C4-2B (cell line): ENCODE results near the gene TAS1R3.
A peak's percentile ranks its signal among the peaks of the same experiment; 100 is the strongest.

ENCODE experiments used
- H3K27ac ChIP-seq: fragments of 450-650 bp; 2 replicates; pipeline ENCODE4 v1.5.1; 2017
- ZFX ChIP-seq: fragments of 450-650 bp; IDR thresholded peaks from 2 replicates; pipeline ENCODE4 v1.6.1; 2017
- TF ChIP-seq, protein P1 (sequence below): fragments of 450-650 bp; conservative IDR thresholded peaks from 2 replicates; pipeline ENCODE4 v1.5.1; 2017; ENCODE audit warnings: mild to moderate bottlenecking

TAS1R3 gene

DNA sequence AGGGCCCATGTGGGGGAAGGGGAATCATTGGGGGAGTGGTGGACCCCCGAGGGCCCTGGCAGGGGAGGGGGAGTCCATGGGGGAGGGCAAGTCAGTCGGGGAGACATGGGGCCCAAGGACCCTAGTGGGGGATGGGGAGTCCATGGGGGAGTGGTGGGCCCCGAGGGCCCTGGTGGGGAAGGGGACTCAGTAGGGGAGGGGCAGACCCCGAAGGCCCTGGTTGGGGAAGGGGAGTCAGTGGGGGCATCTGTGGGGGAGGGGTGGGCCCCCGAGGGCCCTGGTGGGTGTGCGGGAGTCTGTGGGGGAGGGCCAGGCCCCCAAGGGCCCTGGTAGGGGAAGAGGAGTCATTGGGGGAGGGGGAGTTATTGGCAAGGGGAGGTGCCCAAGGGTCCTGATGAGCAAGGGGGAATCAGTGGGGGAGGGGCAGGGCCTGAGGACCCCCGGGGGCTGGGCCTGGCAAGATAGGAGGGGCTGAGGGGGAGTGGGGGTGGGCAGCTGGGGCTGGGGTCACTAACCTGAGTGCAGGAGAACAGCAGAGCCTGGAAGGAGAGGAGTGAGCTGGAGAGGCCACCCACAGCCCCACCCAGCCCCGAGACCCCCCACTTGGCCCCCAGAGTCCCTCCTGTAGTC, 25.2 kb downstream of the TAS1R3 start:
- TF ChIP-seq, protein P1, sequence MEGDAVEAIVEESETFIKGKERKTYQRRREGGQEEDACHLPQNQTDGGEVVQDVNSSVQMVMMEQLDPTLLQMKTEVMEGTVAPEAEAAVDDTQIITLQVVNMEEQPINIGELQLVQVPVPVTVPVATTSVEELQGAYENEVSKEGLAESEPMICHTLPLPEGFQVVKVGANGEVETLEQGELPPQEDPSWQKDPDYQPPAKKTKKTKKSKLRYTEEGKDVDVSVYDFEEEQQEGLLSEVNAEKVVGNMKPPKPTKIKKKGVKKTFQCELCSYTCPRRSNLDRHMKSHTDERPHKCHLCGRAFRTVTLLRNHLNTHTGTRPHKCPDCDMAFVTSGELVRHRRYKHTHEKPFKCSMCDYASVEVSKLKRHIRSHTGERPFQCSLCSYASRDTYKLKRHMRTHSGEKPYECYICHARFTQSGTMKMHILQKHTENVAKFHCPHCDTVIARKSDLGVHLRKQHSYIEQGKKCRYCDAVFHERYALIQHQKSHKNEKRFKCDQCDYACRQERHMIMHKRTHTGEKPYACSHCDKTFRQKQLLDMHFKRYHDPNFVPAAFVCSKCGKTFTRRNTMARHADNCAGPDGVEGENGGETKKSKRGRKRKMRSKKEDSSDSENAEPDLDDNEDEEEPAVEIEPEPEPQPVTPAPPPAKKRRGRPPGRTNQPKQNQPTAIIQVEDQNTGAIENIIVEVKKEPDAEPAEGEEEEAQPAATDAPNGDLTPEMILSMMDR, result no peak
- TF ChIP-seq ZFX, result no peak
- H3K27ac ChIP-seq, result peak overlapping the region; percentile 86

DNA sequence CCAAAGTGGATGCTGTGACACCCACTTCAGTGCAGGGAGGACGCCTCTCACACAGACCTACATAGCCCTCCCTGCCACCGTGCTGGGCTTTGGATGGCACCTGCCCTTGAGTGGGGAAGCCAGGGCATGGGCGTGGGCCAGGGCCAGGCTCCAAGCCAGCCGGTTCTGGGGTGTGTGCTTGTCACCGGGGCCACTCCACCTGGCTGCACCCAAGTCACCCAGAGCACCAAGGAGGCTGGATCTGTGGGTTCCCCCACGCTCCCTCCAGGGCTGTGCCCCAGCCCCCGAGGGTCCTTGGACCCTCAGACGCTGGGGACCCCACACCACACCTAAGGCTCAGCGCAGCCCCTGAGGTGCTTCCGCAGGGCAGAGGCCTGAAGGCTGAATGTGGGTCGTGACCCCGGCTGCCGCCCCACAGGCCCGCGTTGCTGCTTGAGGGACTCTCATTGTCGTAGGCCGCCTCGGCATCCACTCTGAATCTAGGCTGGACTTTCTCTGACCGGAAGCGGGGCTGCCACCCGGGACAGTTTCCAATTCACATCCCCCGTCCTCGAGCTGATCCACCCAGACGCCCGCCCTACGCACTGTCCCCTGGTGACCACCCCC, 25.8 kb downstream of the TAS1R3 start:
- no peak overlapping the region for H3K27ac ChIP-seq
- TF ChIP-seq ZFX, result no peak
- TF ChIP-seq, protein P1, result no peak

DNA sequence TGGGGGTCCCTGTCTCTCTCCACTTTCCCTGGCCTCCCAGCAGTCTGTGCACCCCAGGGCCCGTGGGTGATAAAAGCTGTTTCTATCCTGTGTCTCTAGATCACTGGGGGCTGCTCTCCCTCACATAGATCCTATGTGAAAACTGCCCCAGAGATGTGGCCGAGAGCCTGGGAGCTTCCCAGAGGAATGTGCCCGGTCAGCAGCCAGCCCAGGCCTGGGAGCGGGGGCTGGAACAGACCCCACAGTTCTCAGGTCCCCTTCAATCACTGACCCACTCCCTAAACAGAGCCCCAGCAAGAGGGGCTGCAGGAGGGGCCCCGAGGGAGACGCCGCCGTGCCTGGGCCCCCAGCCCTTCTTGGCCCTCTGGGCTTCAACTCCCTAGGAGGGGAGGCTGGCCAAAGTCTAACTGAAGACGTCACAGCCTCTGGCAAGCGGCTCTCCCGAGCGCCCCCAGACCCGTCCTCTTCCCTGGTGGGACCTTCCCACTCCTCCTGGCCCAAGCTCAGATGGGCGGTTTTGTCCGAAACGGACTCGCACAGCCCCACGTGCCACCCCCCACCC, 26.9 kb downstream of the TAS1R3 start:
- peak overlapping the region; percentile 11; the same call in 1 of the 2 replicates for H3K27ac ChIP-seq
- TF ChIP-seq, protein P1, result no peak
- TF ChIP-seq ZFX, result no peak

DNA sequence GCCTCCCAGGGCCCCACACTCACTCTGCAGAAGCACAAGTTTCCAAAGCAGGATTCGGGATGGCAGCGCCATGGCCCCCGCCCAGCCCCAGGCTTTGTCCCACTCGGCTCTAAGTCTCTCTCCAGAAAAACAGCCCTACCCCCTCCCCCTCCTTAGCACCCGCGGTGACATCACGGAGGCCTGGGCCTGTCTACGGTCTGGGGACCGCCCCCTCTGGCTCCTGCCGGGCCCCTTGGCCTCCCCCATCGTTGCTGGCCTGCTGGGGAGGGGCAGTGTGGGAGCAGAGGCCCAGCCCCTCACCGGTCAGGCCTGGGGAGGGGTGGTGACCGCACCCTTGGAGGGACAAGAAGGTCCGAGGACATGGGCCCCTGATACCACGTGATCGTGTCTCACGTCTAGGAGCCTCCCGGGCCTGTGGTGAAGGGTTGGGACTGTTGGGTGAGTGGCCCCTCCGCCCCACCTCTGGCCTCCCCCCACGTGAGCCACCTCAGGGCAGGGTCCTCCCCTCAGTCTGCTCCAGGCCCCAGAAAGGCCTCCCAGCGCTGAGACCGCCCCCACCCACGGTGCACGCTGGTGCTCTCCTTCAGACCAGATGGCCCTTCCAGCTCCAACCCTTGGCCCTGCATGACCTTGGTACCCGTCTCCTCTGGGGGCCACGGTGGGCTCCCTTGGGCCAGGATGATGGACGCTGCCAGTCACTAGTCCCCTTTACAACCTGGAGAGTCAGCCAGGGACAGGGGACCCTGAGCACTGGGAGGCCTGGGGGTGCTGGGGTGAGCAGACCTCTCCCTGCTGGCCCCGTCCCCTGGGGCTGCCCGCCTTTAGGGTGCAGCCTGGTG, 27.6 kb downstream of the TAS1R3 start, which contains the start of gene MXRA8:
MXRA8 (minus strand) TSS at position 123 of the 839 bp plus-strand sequence; CDS start at position 72, 51 bp downstream.
- peak within 1 kb of the TSS; percentile 11 for H3K27ac ChIP-seq

DNA sequence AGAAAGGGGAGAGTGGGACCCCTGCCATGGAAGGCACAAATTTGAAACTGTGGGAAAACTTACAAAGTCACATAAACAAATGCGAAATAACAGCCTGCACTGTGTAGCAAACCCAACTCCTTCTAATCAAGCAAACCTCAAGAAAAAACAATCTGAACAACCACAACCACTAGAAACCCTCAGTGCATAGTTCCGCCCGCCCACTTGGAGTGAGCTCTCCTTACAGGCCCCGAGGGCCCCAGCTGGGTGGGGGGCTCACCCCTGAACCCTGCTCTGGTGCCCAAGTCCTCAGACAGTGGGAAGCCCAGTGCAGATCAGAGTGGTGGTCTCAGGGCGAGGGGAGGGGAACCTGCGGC, 28.2 kb downstream of the TAS1R3 start:
- peak overlapping the region; percentile 11 for H3K27ac ChIP-seq

More for the DNA sequence above, 27.6 kb downstream of the TAS1R3 start, which contains the start of gene MXRA8:
- TF ChIP-seq, protein P1, result no peak
- no peak for TF ChIP-seq ZFX

DNA sequence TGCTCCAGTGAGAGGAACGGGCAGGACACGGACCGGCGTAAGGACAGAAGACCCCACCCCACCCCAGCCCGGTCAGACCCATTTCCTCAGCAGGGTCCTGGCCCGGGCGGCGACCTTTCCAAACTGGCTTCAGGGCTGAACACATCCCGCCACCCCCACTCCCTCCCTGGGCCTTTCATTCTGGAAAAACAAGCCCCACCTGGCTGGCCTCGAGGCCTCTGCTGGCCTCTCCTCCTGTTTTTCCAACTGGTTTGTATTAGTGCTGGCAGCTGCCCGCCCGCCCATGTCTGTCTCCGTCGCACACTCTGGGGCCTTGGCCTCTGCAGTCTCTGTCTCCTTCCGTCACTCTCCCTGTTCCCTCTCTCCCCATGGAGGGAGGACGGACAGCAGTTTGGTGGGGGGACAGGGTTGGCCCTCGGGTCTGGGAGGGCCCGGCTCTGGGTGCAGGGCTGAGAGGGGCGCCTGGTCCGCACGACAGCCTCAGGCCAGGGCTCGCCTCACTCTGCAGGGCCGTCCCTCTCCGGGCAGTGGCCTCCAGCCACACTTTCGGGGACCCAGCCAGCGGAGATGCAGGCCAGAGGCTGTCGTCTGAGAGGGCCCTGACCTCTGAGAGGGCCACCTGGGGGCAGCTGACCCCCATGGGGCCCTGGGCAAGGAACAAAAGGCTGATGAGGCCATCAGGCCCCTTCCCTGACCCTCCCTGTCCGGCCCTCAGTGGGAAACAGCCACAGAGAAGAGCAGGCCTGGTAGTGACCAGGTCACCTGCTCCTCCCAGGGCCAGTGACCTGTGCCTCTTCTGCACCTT, 28.8 kb downstream of the TAS1R3 start:
- H3K27ac ChIP-seq, result no peak overlapping the region; the same call in 1 of the 2 replicates
- no peak; the same call in 1 of the 2 replicates for TF ChIP-seq ZFX
- TF ChIP-seq, protein P1, result no peak

More for the DNA sequence above, 28.2 kb downstream of the TAS1R3 start:
- TF ChIP-seq, protein P1, result no peak
- no peak for TF ChIP-seq ZFX
